Measurements from ENCODE around the gene MYEF2. TPM values are rescaled to one million over a fixed set of nuclear protein-coding genes. Genes with fewer than 3 reads are reported as not detected.

The MYEF2 gene
- total and polyA plus RNA-seq, 5 donors from 2014 or later: 1.5 to 19.0 (median 2.7) TPM

- DNase-seq (no peak), ATAC-seq (ENCODE audit: low read depth in 2 of 2) (no peak)
- Mint-ChIP-seq H3K27ac (no peak overlapping the region), H3K36me3 (no peaks in the 10 kb centered on the region), H3K4me1 (peaks cover 0 to 5% (median 2%) of the 10 kb centered on the region in 4 donors), H3K9me3 (no peaks in the 10 kb centered on the region), H3K27me3 (no peaks in the 10 kb centered on the region), H3K4me3 (no peak overlapping the region)
- H3K4me3 ChIP-seq (ENCODE audit: low read depth, low read length): no peak overlapping the region
- H3K36me3 ChIP-seq (ENCODE audit: control insufficient read depth, insufficient read depth, low read length): no peaks in the 10 kb centered on the region
- no peaks in the 10 kb centered on the region for H3K4me1 ChIP-seq (ENCODE audit: control insufficient read depth, insufficient read depth, low read length, poor library complexity, severe bottlenecking)
- no peaks in the 10 kb centered on the region for H3K9me3 ChIP-seq (ENCODE audit: control insufficient read depth in 2 of 2, low read length in 2 of 2)
- H3K27ac ChIP-seq (ENCODE audit: insufficient read depth, low read length, poor library complexity, severe bottlenecking): no peak overlapping the region
- H3K27me3 ChIP-seq (ENCODE audit: control insufficient read depth, insufficient read depth, low read length): no peaks in the 10 kb centered on the region
These were observed 32.2 kb downstream of the MYEF2 start for GRCh38 chr15:48145923-48146322.

GRCh38 chr15:48144889-48145288, 33.2 kb downstream of the MYEF2 start:
- DNase-seq (peak in 1 of 3 donors; percentile 1), ATAC-seq (ENCODE audit: low read depth in 2 of 2) (no peak)
- peaks cover 0 to 5% (median 2%) of the 10 kb centered on the region in 4 donors for H3K4me1 Mint-ChIP-seq
- H3K4me3 Mint-ChIP-seq: no peak overlapping the region
- H3K4me1 ChIP-seq (ENCODE audit: control insufficient read depth, insufficient read depth, low read length, poor library complexity, severe bottlenecking): no peaks in the 10 kb centered on the region
- H3K27me3 ChIP-seq (ENCODE audit: control insufficient read depth, insufficient read depth, low read length): no peaks in the 10 kb centered on the region
- no peaks in the 10 kb centered on the region for H3K36me3 Mint-ChIP-seq
- no peaks in the 10 kb centered on the region for H3K27me3 Mint-ChIP-seq
- H3K27ac Mint-ChIP-seq: no peak overlapping the region
- no peaks in the 10 kb centered on the region for H3K36me3 ChIP-seq (ENCODE audit: control insufficient read depth, insufficient read depth, low read length)
- H3K27ac ChIP-seq (ENCODE audit: insufficient read depth, low read length, poor library complexity, severe bottlenecking): no peak overlapping the region
- no peaks in the 10 kb centered on the region for H3K9me3 Mint-ChIP-seq
- no peak overlapping the region for H3K4me3 ChIP-seq (ENCODE audit: low read depth, low read length)
- no peaks in the 10 kb centered on the region for H3K9me3 ChIP-seq (ENCODE audit: control insufficient read depth in 2 of 2, low read length in 2 of 2)

- H3K36me3 Mint-ChIP-seq: no peaks in the 10 kb centered on the region
- H3K4me1 Mint-ChIP-seq: peaks cover 0 to 5% (median 2%) of the 10 kb centered on the region in 4 donors
- no peaks in the 10 kb centered on the region for H3K9me3 Mint-ChIP-seq
- H3K36me3 ChIP-seq (ENCODE audit: control insufficient read depth, insufficient read depth, low read length): no peaks in the 10 kb centered on the region
- H3K4me1 ChIP-seq (ENCODE audit: control insufficient read depth, insufficient read depth, low read length, poor library complexity, severe bottlenecking): no peaks in the 10 kb centered on the region
- DNase-seq: no peak
- H3K27me3 ChIP-seq (ENCODE audit: control insufficient read depth, insufficient read depth, low read length): no peaks in the 10 kb centered on the region
- no peaks in the 10 kb centered on the region for H3K9me3 ChIP-seq (ENCODE audit: control insufficient read depth in 2 of 2, low read length in 2 of 2)
- no peak for ATAC-seq (ENCODE audit: low read depth in 2 of 2)
- no peaks in the 10 kb centered on the region for H3K27me3 Mint-ChIP-seq
- no peak overlapping the region for H3K27ac ChIP-seq (ENCODE audit: insufficient read depth, low read length, poor library complexity, severe bottlenecking)
- H3K4me3 Mint-ChIP-seq: no peak overlapping the region
- no peak overlapping the region for H3K4me3 ChIP-seq (ENCODE audit: low read depth, low read length)
- H3K27ac Mint-ChIP-seq: no peak overlapping the region
These were observed 34.2 kb downstream of the MYEF2 start for GRCh38 chr15:48143856-48144255.

- peaks cover 0 to 2% (median 0%) of the 10 kb centered on the region in 4 donors for H3K4me1 Mint-ChIP-seq
- no peak for DNase-seq
- Histone ChIP-seq H3K36me3 (ENCODE audit: control insufficient read depth, insufficient read depth, low read length) (no peaks in the 10 kb centered on the region), H3K27me3 (ENCODE audit: control insufficient read depth, insufficient read depth, low read length) (no peaks in the 10 kb centered on the region), H3K4me1 (ENCODE audit: control insufficient read depth, insufficient read depth, low read length, poor library complexity, severe bottlenecking) (no peaks in the 10 kb centered on the region), H3K27ac (ENCODE audit: insufficient read depth, low read length, poor library complexity, severe bottlenecking) (no peak overlapping the region), H3K9me3 (ENCODE audit: control insufficient read depth in 2 of 2, low read length in 2 of 2) (no peaks in the 10 kb centered on the region), H3K4me3 (ENCODE audit: low read depth, low read length) (no peak overlapping the region)
- no peak for ATAC-seq (ENCODE audit: low read depth in 2 of 2)
- H3K4me3 Mint-ChIP-seq: no peak overlapping the region
- no peaks in the 10 kb centered on the region for H3K36me3 Mint-ChIP-seq
- peaks cover 4% of the 10 kb centered on the region for H3K27me3 Mint-ChIP-seq
- H3K27ac Mint-ChIP-seq: no peak overlapping the region
- H3K9me3 Mint-ChIP-seq: peaks cover 0 to 2% (median 0%) of the 10 kb centered on the region in 7 donors
These were observed 45.2 kb downstream of the MYEF2 start for GRCh38 chr15:48132874-48133273.

GRCh38 chr15:48131324-48131723, 46.8 kb downstream of the MYEF2 start:
- Mint-ChIP-seq H3K4me1 (peaks cover 0 to 2% (median 0%) of the 10 kb centered on the region in 4 donors), H3K36me3 (no peaks in the 10 kb centered on the region), H3K27ac (no peak overlapping the region), H3K27me3 (peaks cover 4% of the 10 kb centered on the region), H3K4me3 (no peak overlapping the region), H3K9me3 (peaks cover 0 to 2% (median 0%) of the 10 kb centered on the region in 7 donors)
- H3K9me3 ChIP-seq (ENCODE audit: control insufficient read depth in 2 of 2, low read length in 2 of 2): no peaks in the 10 kb centered on the region
- H3K4me3 ChIP-seq (ENCODE audit: low read depth, low read length): no peak overlapping the region
- no peak overlapping the region for H3K27ac ChIP-seq (ENCODE audit: insufficient read depth, low read length, poor library complexity, severe bottlenecking)
- ATAC-seq (ENCODE audit: low read depth in 2 of 2) (no peak), DNase-seq (no peak)
- H3K36me3 ChIP-seq (ENCODE audit: control insufficient read depth, insufficient read depth, low read length): no peaks in the 10 kb centered on the region
- H3K4me1 ChIP-seq (ENCODE audit: control insufficient read depth, insufficient read depth, low read length, poor library complexity, severe bottlenecking): no peaks in the 10 kb centered on the region
- no peaks in the 10 kb centered on the region for H3K27me3 ChIP-seq (ENCODE audit: control insufficient read depth, insufficient read depth, low read length)

- H3K27me3 Mint-ChIP-seq: peaks cover 8% of the 10 kb centered on the region
- no peak overlapping the region for H3K27ac ChIP-seq (ENCODE audit: insufficient read depth, low read length, poor library complexity, severe bottlenecking)
- H3K4me3 ChIP-seq (ENCODE audit: low read depth, low read length): no peak overlapping the region
- H3K27ac Mint-ChIP-seq: no peak overlapping the region
- H3K9me3 Mint-ChIP-seq: no peaks in the 10 kb centered on the region
- no peaks in the 10 kb centered on the region for H3K9me3 ChIP-seq (ENCODE audit: control insufficient read depth in 2 of 2, low read length in 2 of 2)
- H3K4me1 ChIP-seq (ENCODE audit: control insufficient read depth, insufficient read depth, low read length, poor library complexity, severe bottlenecking): no peaks in the 10 kb centered on the region
- no peaks in the 10 kb centered on the region for H3K36me3 Mint-ChIP-seq
- H3K4me1 Mint-ChIP-seq: no peaks in the 10 kb centered on the region
- DNase-seq (no peak), ATAC-seq (ENCODE audit: low read depth in 2 of 2) (no peak)
- no peak overlapping the region for H3K4me3 Mint-ChIP-seq
- H3K36me3 ChIP-seq (ENCODE audit: control insufficient read depth, insufficient read depth, low read length): no peaks in the 10 kb centered on the region
- H3K27me3 ChIP-seq (ENCODE audit: control insufficient read depth, insufficient read depth, low read length): no peaks in the 10 kb centered on the region
These were observed 51.3 kb downstream of the MYEF2 start for GRCh38 chr15:48126667-48127355.

GRCh38 chr15:48121849-48122248, 56.2 kb downstream of the MYEF2 start:
- Histone ChIP-seq H3K4me1 (ENCODE audit: control insufficient read depth, insufficient read depth, low read length, poor library complexity, severe bottlenecking) (no peaks in the 10 kb centered on the region), H3K9me3 (ENCODE audit: control insufficient read depth in 2 of 2, low read length in 2 of 2) (no peaks in the 10 kb centered on the region), H3K4me3 (ENCODE audit: low read depth, low read length) (no peak overlapping the region), H3K36me3 (ENCODE audit: control insufficient read depth, insufficient read depth, low read length) (no peaks in the 10 kb centered on the region), H3K27me3 (ENCODE audit: control insufficient read depth, insufficient read depth, low read length) (no peaks in the 10 kb centered on the region), H3K27ac (ENCODE audit: insufficient read depth, low read length, poor library complexity, severe bottlenecking) (no peak overlapping the region)
- Mint-ChIP-seq H3K27me3 (peaks cover 4% of the 10 kb centered on the region), H3K9me3 (peaks cover 0 to 3% (median 0%) of the 10 kb centered on the region in 7 donors), H3K27ac (no peak overlapping the region), H3K4me1 (no peaks in the 10 kb centered on the region), H3K36me3 (no peaks in the 10 kb centered on the region), H3K4me3 (no peak overlapping the region)
- DNase-seq (no peak), ATAC-seq (ENCODE audit: low read depth in 2 of 2) (no peak)

- Mint-ChIP-seq H3K4me1 (no peaks in the 10 kb centered on the region), H3K9me3 (peaks cover 0 to 3% (median 0%) of the 10 kb centered on the region in 7 donors), H3K27ac (no peak within 1 kb of the TSS), H3K36me3 (no peaks in the 10 kb centered on the region), H3K4me3 (no peak within 1 kb of the TSS), H3K27me3 (no peaks in the 10 kb centered on the region)
- H3K4me1 ChIP-seq (ENCODE audit: control insufficient read depth, insufficient read depth, low read length, poor library complexity, severe bottlenecking): no peaks in the 10 kb centered on the region
- H3K36me3 ChIP-seq (ENCODE audit: control insufficient read depth, insufficient read depth, low read length): no peaks in the 10 kb centered on the region
- DNase-seq: no peak
- H3K27ac ChIP-seq (ENCODE audit: insufficient read depth, low read length, poor library complexity, severe bottlenecking): no peak within 1 kb of the TSS
- no peaks in the 10 kb centered on the region for H3K27me3 ChIP-seq (ENCODE audit: control insufficient read depth, insufficient read depth, low read length)
- H3K9me3 ChIP-seq (ENCODE audit: control insufficient read depth in 2 of 2, low read length in 2 of 2): no peaks in the 10 kb centered on the region
- ATAC-seq (ENCODE audit: low read depth in 2 of 2): no peak
- H3K4me3 ChIP-seq (ENCODE audit: low read depth, low read length): no peak within 1 kb of the TSS
These were observed 57.4 kb downstream of the MYEF2 start, which contains the start of gene SLC24A5 for GRCh38 chr15:48120745-48121144. Gene SLC24A5, plus strand, starts transcription at chr15:48120990. Its CDS starts 55 bp downstream, at chr15:48121045.
